GM19467 (cell line): ENCODE data around the gene RPP25L.
A peak's percentile ranks its signal among the peaks of the same experiment; 100 is the strongest.
"Not testable (repeated sequence)": the region's sequence is repeated elsewhere in the genome, so short reads cannot be mapped to it uniquely, and the experiment has no call there.

Experiments used
- ATAC-seq: cut with Tn5 transposase; IDR thresholded peaks from one replicate; pipeline ENCODE4 v1.9.1; 2021; ENCODE audit warnings: mild to moderate bottlenecking, moderate library complexity; ENCODE audit not compliant: unreplicated experiment

RPP25L gene

DNA sequence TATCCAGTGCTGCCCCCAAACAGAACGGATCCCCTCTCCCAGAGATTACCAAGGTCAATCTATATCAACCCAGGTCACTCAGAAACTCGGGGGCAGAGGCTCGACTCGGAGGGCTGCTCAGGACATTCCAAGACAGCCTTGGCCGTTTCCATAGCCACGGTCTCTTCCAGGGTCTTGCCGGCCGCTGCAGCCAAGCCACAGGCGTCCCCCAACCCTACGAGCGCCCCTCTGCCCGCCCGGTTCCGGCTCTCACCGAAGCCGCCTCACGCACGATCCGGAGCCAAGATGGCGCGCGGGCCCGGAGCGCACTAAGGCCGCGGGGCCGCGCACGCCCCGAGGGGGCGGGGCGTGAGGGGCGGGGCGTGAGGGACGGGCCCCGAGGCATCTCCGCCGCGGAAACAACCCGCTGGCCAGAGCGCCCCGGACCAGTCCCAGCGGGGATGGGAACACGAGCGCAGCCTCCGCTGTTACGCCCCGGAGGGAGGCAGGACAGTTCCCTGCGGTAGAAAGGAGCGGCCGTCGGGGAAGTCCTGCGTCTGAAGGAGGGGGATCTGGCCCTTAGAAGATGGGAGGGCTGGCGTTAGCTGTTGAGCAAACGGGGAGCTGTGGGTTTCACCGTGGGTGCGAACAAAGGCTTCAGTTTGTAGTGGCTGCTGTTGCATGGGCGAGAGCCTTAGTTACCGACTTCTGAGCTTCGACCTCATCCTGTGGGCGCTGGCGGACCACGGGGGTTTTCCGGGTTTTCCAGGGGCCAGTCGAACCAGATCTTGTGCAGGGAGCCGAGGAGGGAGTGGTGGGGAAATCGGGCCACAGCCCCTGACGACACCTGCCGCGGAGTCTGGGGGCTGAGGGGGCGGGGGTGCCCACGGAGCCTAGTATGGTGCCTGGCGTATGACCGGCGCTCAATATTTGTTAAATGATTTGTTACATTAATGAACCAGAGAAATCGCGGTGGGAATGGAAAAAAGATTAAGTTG lies at the start of gene RPP25L:
RPP25L (minus strand) TSS at position 287 of the 977 bp plus-strand sequence. CDS start 801 bp downstream, outside the sequence.
- ATAC-seq, result peak; percentile 81

- no peak for ATAC-seq
Measured at GRCh38 chr9:34659592-34660253, 47.8 kb upstream of the RPP25L start.

GRCh38 chr9:34658461-34658860 lies 46.6 kb upstream of the RPP25L start:
- no peak for ATAC-seq

GRCh38 chr9:34656992-34657391 lies 45.1 kb upstream of the RPP25L start:
- ATAC-seq, result no peak

DNA sequence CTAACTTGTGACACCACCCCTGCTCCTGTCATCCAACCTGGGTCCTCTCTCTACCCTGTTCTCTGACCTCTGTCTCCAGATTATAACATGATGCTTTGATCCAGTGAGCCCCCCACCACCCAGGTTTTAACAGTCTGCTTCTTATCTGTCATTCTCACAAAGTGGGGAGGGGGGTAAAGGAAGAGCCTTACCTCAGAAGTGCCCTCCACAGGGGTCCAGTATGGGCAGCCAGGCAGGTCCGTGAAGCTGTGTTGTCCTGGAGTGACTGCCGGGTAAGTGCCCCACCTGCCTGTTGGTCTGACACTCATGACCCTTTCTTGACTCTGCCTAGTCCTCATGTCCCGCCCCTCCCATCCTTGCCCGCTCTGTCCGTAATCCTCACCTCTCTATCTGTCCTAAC lies 43.5 kb upstream of the RPP25L start:
- no peak for ATAC-seq

GRCh38 chr9:34654323-34655051 lies 42.6 kb upstream of the RPP25L start:
- ATAC-seq, result no peak

GRCh38 chr9:34653151-34654072 lies 41.5 kb upstream of the RPP25L start:
- ATAC-seq, result no peak

GRCh38 chr9:34652602-34653000 lies 40.7 kb upstream of the RPP25L start:
- ATAC-seq, result no peak

DNA sequence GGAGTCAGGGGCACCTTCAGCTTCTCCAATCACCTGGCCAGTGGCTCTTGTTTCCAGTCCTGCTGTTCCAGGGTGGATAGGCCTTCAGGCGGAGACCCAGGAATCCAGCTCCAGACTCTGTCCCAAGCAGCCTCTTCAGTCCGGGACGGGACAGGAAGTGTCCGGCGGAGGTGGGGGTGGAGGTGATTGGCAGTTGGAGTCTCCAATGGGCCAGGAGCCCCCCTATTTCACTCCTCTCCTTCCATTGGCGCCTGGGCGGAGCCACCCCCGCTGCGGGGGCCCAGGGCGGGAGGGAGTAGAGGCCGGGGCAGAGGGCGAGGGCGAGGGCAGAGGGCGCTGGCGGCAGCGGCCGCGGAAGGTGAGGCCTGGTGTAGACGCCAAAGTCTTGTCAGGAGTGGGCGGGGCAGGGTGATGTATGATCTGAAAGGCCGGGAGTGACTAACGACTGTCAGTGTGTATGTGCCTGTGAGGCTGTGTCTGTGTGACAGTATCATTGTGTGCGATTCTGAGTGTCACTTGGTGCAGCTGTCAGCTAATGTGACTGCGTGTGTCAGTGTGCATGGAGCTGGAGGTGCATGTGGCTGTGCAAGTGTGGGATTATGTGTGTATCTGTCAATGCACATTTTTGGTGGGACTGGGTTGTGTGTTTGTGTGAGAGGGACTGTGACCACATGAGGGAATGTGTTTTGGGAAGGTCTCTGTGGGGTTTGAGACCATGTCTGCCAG lies 40.1 kb upstream of the RPP25L start, which contains the start of gene IL11RA:
IL11RA (plus strand) TSS at position 310 of the 726 bp plus-strand sequence. CDS start 3,033 bp downstream, outside the sequence.
- no peak for ATAC-seq

DNA sequence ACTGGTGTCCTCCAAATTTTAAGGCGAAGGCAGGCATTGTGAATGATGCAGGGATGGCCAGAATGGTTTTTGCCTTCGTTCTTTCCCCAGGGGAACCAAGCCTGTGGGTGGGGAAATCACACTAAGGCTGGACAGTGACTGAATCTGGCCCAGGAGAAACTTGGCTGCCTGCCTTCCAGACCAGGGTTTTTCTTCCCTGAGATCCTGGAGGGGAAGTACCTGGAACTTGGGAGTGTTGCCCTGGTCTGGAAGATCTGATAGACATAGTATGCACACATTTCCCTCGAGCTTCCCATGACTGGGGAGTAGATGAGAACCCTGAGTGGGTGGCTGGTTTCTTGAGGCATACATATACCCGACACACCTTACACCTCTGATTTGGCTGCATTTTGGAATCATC lies 39.4 kb upstream of the RPP25L start:
- ATAC-seq, result no peak

- no peak for ATAC-seq
Measured at GRCh38 chr9:34650816-34651215, 38.9 kb upstream of the RPP25L start.

- ATAC-seq, result no peak
Measured at GRCh38 chr9:34648673-34649072, 36.8 kb upstream of the RPP25L start.

DNA sequence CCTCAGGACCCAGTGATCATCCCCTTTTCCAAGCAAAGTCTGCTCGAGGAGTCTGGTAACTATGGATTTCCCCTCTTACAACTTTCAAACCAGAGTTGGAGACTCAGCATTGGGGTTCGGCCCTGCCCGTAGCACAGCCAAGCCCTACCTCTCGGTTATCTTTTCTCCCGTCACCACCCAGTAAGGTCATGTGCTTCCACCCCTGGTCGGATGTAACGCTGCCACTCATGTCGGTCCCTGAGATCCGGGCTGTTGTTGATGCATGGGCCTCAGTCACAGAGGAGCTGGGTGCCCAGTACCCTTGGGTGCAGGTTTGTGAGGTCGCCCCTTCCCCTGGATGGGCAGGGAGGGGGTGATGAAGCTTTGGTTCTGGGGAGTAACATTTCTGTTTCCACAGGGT lies 35.8 kb upstream of the RPP25L start:
- no peak for ATAC-seq

DNA sequence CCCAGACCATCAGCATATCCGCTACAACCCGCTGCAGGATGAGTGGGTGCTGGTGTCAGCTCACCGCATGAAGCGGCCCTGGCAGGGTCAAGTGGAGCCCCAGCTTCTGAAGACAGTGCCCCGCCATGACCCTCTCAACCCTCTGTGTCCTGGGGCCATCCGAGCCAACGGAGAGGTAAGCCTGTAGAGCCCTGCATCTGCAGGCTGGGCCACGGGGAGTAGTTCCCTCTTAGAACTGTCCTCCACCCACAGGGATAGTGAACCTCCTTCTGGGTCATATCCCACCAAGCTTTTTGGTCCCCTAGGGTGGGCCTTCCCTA lies 35.1 kb upstream of the RPP25L start:
- ATAC-seq, result no peak

GRCh38 chr9:34646211-34647083 lies 34.5 kb upstream of the RPP25L start, which contains the start of gene GALT:
Gene GALT (plus strand): TSS chr9:34646675. CDS start chr9:34646705, 30 bp downstream.
- ATAC-seq, result peak; percentile 80

- no peak for ATAC-seq
Measured at GRCh38 chr9:34644766-34645314, 32.9 kb upstream of the RPP25L start.

DNA sequence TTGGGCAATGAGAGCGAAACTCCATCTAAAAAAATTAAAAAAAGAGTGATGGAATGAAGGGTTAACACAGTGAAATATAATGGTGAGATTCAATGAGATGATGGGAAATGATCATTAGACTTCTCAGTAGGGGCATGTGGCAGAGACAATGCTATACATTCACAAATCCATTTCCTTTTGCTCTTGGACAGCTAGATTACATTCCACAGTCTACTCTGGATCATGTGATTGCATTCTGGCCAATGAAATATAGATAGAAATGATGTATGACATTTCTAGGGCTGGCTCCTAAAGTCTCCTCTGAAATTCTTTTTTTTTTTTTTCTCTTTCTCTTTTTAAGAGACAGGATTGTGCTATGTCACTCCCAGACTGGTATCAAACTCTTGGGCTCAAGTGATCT lies 30.8 kb upstream of the RPP25L start:
- ATAC-seq, result no peak

- not testable (repeated sequence) for ATAC-seq
Measured at GRCh38 chr9:34639322-34639721, 27.4 kb upstream of the RPP25L start.
